Epithelial cell of esophagus (primary cell): ENCODE data around the gene HPSE2.

Source experiments
- DNase-seq: peaks from one replicate; pipeline ENCODE4 v3.0.0; 2010; ENCODE audit warnings: low read depth
- H3K4me3 ChIP-seq: 2 replicates; pipeline ENCODE4 v1.5.1; 2011; ENCODE audit warnings: mild to moderate bottlenecking, low read length, control low read depth
- TF ChIP-seq, protein P1 (sequence below): IDR thresholded peaks from 2 replicates; pipeline ENCODE4 v1.5.1; 2011; ENCODE audit warnings: low read depth, mild to moderate bottlenecking, low read length, control low read depth, inconsistent platforms; ENCODE audit not compliant: insufficient read depth; ENCODE audit errors: missing control alignments

The HPSE2 gene

DNA sequence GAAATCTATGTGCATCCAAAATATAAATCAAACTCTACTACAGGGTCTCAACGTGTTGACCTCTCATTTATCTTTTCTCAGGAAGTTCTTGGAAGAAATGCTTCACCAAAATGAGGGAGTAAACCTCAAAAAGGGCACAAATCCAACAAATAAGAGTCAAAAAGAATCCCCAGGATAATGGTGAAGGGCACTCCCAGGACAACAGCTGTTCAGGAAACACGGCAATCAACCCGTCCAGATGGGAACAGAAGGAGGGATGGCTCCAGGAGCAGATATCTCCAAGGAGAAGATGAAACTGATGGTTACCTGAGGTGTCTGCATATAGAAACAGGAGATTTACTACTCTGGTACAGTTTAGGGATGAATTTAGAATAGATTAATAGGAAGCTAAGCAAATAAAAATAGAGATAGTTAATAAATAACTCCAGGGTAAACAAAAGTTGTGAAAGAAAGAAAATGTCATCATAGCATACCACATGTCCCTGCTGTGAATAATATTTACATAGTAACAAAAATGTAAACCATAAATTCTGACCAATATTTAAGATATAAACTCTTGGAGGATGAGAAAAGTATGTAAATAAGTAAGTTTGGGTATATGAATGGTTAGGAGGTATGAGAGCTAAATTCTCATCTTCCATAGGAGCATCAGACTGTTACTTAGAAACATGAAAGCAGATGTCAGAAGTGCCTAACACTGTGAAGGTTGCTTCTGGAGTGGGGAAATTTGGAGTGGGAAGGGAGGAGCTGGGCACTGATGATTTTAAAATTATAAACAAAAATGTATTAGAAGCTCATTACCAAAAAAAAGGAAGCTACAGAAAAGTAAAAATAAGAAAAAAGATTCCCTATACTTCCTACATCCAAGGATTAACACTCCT lies 551.4 kb downstream of the HPSE2 start:
- TF ChIP-seq, protein P1, sequence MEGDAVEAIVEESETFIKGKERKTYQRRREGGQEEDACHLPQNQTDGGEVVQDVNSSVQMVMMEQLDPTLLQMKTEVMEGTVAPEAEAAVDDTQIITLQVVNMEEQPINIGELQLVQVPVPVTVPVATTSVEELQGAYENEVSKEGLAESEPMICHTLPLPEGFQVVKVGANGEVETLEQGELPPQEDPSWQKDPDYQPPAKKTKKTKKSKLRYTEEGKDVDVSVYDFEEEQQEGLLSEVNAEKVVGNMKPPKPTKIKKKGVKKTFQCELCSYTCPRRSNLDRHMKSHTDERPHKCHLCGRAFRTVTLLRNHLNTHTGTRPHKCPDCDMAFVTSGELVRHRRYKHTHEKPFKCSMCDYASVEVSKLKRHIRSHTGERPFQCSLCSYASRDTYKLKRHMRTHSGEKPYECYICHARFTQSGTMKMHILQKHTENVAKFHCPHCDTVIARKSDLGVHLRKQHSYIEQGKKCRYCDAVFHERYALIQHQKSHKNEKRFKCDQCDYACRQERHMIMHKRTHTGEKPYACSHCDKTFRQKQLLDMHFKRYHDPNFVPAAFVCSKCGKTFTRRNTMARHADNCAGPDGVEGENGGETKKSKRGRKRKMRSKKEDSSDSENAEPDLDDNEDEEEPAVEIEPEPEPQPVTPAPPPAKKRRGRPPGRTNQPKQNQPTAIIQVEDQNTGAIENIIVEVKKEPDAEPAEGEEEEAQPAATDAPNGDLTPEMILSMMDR = no peak
- no peak overlapping the region for H3K4me3 ChIP-seq
- DNase-seq = no peak

DNA sequence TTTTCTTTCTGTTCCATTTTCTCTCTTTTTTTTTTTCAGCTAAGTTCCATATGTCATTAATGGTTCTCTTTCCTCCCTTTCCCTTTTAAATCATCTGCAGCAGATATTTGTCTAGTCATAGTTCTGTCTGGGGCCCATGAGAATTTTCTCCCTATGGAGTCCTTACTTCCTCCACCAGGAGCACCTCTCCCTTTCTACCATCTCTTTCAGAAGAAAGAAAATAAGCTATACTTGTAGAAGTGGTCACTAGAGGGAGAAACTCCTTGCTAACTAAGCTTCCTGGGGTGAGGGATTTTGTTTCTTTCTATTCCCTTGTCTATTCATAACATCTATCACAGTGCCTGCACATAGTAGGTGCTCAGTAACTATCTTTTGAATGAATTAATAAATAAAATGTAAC lies 558.8 kb downstream of the HPSE2 start:
- H3K4me3 ChIP-seq = no peak overlapping the region
- no peak for DNase-seq
- TF ChIP-seq, protein P1 = no peak

DNA sequence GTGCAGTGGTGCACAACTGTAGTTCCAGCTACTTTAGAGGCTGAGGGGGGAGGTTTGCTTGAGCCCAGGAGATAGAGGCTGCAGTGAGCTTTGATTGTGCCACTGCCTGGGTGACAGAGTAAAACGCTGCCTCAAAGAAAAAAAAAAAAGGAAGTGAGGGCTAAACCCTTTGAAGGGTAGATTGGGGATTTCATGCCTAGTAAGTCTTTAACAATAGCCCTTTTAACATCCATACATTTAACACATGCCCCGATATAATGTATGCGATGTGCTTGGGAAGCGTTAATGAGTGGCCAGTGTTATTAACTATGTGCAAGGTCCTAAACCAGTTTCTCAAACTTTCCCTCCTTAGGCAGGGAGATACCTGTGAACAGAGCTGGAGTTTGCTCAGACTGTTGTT lies 559.8 kb downstream of the HPSE2 start:
- TF ChIP-seq, protein P1 = no peak
- H3K4me3 ChIP-seq = no peak overlapping the region
- DNase-seq = no peak

DNA sequence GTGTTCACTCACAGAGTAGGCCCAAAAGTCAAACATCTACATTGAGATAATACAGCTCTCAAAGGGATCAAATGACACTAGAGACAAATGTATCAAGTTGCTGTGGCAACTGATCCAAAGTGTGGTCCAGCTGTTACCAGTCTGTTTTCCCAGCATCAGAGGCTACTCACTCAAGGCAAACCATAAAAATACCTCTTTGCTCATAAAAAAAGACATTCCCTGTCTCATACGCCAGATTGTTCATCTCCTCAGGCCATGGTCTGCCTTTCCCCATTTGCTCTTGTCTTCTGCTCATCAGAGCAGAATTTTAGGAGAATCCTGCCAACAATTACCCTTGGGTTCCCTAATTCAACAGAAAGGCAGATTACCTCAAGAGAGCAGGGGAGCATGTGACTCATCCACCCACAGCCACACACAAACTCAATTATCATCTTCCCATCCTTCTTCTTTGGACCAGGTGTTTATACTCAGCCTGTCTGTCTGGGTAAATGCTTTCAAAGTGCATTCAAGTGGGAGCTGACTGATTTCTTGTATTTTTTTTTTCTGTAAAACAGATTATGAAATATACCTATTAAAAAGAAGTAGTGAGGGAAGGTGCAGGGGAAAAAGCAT lies 562.4 kb downstream of the HPSE2 start:
- H3K4me3 ChIP-seq = no peak overlapping the region
- no peak for DNase-seq
- TF ChIP-seq, protein P1 = no peak

DNA sequence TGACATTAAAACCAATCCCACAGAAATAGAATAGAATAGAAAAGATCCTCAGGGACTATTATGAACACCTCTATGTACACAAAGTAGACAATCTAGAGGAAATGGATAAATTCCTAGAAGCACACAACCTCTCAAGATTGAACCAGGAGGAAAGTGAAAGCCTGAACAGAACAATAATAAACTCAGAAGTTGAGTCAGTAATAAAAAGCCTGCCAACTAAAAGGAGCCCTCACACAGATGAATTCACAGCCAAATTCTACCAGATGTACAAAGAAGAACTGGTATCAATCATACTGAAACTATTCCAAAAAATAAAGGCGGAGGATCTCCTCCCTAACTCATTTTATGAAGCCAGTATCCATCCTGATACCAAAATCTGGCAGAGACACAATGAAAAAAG lies 568.6 kb downstream of the HPSE2 start:
- H3K4me3 ChIP-seq = no peak overlapping the region
- no peak for DNase-seq
- TF ChIP-seq, protein P1 = no peak

DNA sequence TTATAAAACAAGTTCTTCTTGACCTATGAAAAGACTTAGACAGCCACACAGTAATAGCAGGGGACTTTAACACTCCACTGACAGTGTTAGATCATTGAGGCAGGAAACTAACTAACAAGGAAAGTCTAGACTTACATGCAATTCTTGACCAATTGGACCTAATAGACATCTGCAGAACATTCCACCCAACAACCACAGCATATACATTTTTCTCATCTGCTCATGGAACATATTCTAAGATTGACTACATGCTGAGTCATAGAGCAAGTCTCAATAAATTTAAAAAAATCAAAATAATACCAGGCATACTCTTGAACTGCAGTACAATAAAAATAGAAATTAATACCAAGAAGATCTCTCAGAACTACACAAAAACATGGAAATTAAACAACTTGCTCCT lies 569.4 kb downstream of the HPSE2 start:
- DNase-seq = no peak
- TF ChIP-seq, protein P1 = no peak

More for the DNA sequence above, 569.4 kb downstream of the HPSE2 start:
- H3K4me3 ChIP-seq = no peak overlapping the region
